ENCODE measurements around the gene LHFPL3. TPM values are rescaled to one million over a fixed set of nuclear protein-coding genes. Genes with fewer than 3 reads are reported as not detected.
"Not testable (repeated sequence)": the region's sequence is repeated elsewhere in the genome, so short reads cannot be mapped to it uniquely, and the experiment has no call there.

The LHFPL3 gene
- total RNA-seq: not detected in 2 replicates
- polyA plus RNA-seq: not detected in 2 replicates
- polyA plus RNA-seq (2012): not detected in 2 replicates
- not detected in 2 replicates for polyA minus RNA-seq (ENCODE audit: low replicate concordance)

DNA sequence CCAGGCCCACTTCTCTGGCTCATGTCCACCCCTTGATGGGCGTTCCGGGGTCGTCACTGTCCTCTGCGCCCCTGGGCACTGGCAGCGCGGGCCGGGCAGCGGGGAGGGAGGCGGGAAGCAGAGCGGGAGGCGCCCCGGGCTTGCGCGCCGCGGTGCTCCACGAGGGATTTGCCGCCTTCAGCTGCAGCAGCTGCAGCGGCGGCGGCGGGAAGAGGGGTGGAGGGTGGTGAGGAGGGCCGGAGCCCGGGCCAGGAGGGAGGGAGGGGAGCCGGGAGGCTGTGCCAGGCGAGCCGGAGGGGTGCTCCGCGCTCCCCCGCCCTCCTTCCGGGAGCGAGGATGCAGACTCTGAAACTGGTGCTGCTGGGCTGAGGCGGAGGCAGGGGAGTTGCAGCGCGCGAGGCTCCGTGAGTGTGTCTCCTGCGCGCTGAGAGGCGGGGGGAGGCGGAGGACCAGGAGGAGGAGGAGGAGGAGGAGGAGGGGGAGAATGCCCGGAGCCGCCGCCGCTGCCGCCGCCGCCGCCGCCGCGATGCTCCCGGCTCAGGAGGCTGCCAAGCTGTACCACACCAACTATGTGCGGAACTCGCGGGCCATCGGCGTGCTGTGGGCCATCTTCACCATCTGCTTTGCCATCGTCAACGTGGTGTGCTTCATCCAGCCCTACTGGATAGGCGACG lies at the start of gene LHFPL3:
TSS of gene LHFPL3 (plus strand) at position 308 of the 674 bp plus-strand sequence.
- TF ChIP-seq EZH2 (IDR thresholded peaks at IDR 0.05; ENCODE audit: low read length, missing control alignments): no peak
- TF ChIP-seq, protein P1, sequence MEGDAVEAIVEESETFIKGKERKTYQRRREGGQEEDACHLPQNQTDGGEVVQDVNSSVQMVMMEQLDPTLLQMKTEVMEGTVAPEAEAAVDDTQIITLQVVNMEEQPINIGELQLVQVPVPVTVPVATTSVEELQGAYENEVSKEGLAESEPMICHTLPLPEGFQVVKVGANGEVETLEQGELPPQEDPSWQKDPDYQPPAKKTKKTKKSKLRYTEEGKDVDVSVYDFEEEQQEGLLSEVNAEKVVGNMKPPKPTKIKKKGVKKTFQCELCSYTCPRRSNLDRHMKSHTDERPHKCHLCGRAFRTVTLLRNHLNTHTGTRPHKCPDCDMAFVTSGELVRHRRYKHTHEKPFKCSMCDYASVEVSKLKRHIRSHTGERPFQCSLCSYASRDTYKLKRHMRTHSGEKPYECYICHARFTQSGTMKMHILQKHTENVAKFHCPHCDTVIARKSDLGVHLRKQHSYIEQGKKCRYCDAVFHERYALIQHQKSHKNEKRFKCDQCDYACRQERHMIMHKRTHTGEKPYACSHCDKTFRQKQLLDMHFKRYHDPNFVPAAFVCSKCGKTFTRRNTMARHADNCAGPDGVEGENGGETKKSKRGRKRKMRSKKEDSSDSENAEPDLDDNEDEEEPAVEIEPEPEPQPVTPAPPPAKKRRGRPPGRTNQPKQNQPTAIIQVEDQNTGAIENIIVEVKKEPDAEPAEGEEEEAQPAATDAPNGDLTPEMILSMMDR (conservative IDR thresholded peaks at IDR 0.05 in 1 of 2, IDR thresholded peaks at IDR 0.05 in 1 of 2; ENCODE audit: low read depth in 1 of 2, low read length in 2 of 2): no peak
- Histone ChIP-seq H3K27ac (ENCODE audit: insufficient read depth, low read length) (no peak within 1 kb of the TSS), H2AFZ (ENCODE audit: low read length) (no peak within 1 kb of the TSS), H3K79me2 (ENCODE audit: control insufficient read depth, insufficient read depth, low read length) (no peaks in the 10 kb centered on the region), H3K4me3 (replicated peaks in 1 of 4; ENCODE audit: control extremely low read depth in 1 of 4, insufficient read depth in 1 of 4, low read depth in 3 of 4, low read length in 4 of 4) (peak within 1 kb of the TSS in 2 of 4 experiments; percentile 21 to 35), H3K4me1 (ENCODE audit: control insufficient read depth, extremely low read depth, insufficient read depth, low read length) (no peaks in the 10 kb centered on the region), H3K27me3 (ENCODE audit: control insufficient read depth, insufficient read depth, low read length) (peaks cover 16% of the 10 kb centered on the region), H3K9ac (ENCODE audit: insufficient read depth, low read length) (no peak within 1 kb of the TSS), H3K36me3 (ENCODE audit: control insufficient read depth, insufficient read depth, low read length) (no peaks in the 10 kb centered on the region), H3K9me3 (ENCODE audit: control insufficient read depth, insufficient read depth, low read depth, low read length) (no peaks in the 10 kb centered on the region), H4K20me1 (ENCODE audit: control insufficient read depth, extremely low read depth, insufficient read depth, low read length) (no peaks in the 10 kb centered on the region), H3K4me2 (ENCODE audit: extremely low read depth, insufficient read depth, low read length) (no peak within 1 kb of the TSS)
- DNase-seq (ENCODE audit: low read depth in 2 of 2): peak in 1 of 2 donors; percentile 6

DNA sequence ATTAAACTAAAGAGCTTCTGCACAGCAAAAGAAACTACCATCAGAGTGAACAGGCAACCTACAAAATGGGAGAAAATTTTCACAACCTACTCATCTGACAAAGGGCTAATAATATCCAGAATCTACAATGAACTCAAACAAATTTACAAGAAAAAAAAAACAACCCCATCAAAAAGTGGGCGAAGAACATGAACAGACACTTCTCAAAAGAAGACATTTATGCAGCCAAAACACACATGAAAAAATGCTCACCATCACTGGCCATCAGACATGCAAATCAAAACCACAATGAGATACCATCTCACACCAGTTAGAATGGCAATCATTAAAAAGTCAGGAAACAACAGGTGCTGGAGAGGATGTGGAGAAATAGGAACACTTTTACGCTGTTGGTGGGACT lies 46.7 kb upstream of the LHFPL3 start:
- H3K4me2 ChIP-seq (ENCODE audit: extremely low read depth, insufficient read depth, low read length); H4K20me1 ChIP-seq (ENCODE audit: control insufficient read depth, extremely low read depth, insufficient read depth, low read length); H3K79me2 ChIP-seq (ENCODE audit: control insufficient read depth, insufficient read depth, low read length); H2AFZ ChIP-seq (ENCODE audit: low read length); H3K4me3 ChIP-seq (replicated peaks in 1 of 4; ENCODE audit: control extremely low read depth in 1 of 4, insufficient read depth in 1 of 4, low read depth in 3 of 4, low read length in 4 of 4); H3K4me1 ChIP-seq (ENCODE audit: control insufficient read depth, extremely low read depth, insufficient read depth, low read length); H3K9ac ChIP-seq (ENCODE audit: insufficient read depth, low read length); H3K27ac ChIP-seq (ENCODE audit: insufficient read depth, low read length); DNase-seq (ENCODE audit: low read depth in 2 of 2); H3K36me3 ChIP-seq (ENCODE audit: control insufficient read depth, insufficient read depth, low read length); H3K27me3 ChIP-seq (ENCODE audit: control insufficient read depth, insufficient read depth, low read length); H3K9me3 ChIP-seq (ENCODE audit: control insufficient read depth, insufficient read depth, low read depth, low read length): not testable (repeated sequence)

DNA sequence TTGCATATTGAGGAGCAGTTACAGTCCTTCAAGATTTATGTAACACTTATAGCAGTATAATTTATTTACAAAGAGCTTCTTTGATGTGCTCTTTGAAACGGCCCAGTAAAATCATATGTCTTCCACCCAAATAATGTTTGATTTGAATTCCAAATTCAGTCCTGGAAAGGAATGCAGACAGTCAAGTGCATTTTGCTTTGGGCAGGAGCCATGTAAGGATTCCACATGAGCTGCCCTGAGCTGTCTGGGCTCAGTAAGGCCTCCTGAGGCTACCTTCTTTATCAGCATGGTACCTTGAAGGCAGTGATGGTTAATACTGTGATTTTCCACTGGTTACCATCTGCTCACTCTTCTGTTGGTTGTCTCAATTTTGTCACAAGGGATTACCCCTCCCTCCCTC lies 41.6 kb upstream of the LHFPL3 start:
- H3K27me3 ChIP-seq (ENCODE audit: control insufficient read depth, insufficient read depth, low read length): no peaks in the 10 kb centered on the region
- no peaks in the 10 kb centered on the region for H3K36me3 ChIP-seq (ENCODE audit: control insufficient read depth, insufficient read depth, low read length)
- H3K79me2 ChIP-seq (ENCODE audit: control insufficient read depth, insufficient read depth, low read length): no peaks in the 10 kb centered on the region
- no peak overlapping the region for H3K9ac ChIP-seq (ENCODE audit: insufficient read depth, low read length)
- H3K4me3 ChIP-seq (replicated peaks in 1 of 4; ENCODE audit: control extremely low read depth in 1 of 4, insufficient read depth in 1 of 4, low read depth in 3 of 4, low read length in 4 of 4): no peak overlapping the region
- H3K27ac ChIP-seq (ENCODE audit: insufficient read depth, low read length): no peak overlapping the region
- no peak overlapping the region for H3K4me2 ChIP-seq (ENCODE audit: extremely low read depth, insufficient read depth, low read length)
- TF ChIP-seq, protein P1 (conservative IDR thresholded peaks at IDR 0.05 in 1 of 2, IDR thresholded peaks at IDR 0.05 in 1 of 2; ENCODE audit: low read depth in 1 of 2, low read length in 2 of 2): no peak
- TF ChIP-seq EZH2 (IDR thresholded peaks at IDR 0.05; ENCODE audit: low read length, missing control alignments): no peak
- H4K20me1 ChIP-seq (ENCODE audit: control insufficient read depth, extremely low read depth, insufficient read depth, low read length): no peaks in the 10 kb centered on the region
- H2AFZ ChIP-seq (ENCODE audit: low read length): no peak overlapping the region
- H3K9me3 ChIP-seq (ENCODE audit: control insufficient read depth, insufficient read depth, low read depth, low read length): no peaks in the 10 kb centered on the region
- no peaks in the 10 kb centered on the region for H3K4me1 ChIP-seq (ENCODE audit: control insufficient read depth, extremely low read depth, insufficient read depth, low read length)
- no peak for DNase-seq (ENCODE audit: low read depth in 2 of 2)

Data from fibroblast of lung (primary cell).